SU-DHL-6 (cell line): Measurements from ENCODE around the gene PACS1.

ENCODE experiments used
- EZH2phosphoT487 ChIP-seq: fragments of 200-600 bp; sonication (generic), shearing (Covaris generic); conservative IDR thresholded peaks from 2 replicates; pipeline ENCODE4 v1.6.1; 2018; ENCODE audit warnings: mild to moderate bottlenecking, antibody characterized with exemption, low read length, moderate library complexity, mixed read lengths
- TF ChIP-seq, protein P1 (sequence below): fragments of 200-600 bp; sonication (generic); IDR thresholded peaks from one replicate; pipeline ENCODE4 v1.5.1; 2017; ENCODE audit warnings: antibody characterized with exemption, mild to moderate bottlenecking, low read length, moderate library complexity; ENCODE audit not compliant: insufficient read depth, poor library complexity, severe bottlenecking

DNA sequence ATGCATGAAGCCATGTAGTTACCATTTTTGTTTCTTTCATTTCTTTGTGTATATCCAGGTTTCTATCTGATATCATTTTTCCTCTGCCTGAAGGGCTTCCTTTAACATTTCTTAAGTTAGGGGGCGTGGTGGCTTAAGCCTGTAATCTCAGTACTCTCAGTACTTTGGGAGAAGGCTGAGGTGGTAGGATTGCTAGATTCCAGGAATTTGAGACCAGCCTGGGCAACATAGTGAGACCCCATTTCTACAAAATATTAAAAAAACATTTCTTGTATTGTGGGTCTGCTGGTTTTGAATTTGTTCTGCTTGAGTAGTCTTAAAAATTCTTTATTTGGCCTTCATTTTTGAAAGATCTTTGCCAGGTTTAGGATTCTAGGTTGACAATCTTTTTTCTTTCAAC lies 5.5 kb upstream of the PACS1 start:
- TF ChIP-seq, protein P1, sequence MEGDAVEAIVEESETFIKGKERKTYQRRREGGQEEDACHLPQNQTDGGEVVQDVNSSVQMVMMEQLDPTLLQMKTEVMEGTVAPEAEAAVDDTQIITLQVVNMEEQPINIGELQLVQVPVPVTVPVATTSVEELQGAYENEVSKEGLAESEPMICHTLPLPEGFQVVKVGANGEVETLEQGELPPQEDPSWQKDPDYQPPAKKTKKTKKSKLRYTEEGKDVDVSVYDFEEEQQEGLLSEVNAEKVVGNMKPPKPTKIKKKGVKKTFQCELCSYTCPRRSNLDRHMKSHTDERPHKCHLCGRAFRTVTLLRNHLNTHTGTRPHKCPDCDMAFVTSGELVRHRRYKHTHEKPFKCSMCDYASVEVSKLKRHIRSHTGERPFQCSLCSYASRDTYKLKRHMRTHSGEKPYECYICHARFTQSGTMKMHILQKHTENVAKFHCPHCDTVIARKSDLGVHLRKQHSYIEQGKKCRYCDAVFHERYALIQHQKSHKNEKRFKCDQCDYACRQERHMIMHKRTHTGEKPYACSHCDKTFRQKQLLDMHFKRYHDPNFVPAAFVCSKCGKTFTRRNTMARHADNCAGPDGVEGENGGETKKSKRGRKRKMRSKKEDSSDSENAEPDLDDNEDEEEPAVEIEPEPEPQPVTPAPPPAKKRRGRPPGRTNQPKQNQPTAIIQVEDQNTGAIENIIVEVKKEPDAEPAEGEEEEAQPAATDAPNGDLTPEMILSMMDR, result no peak
- no peak for TF ChIP-seq EZH2phosphoT487
